HCT116 (cell line): ENCODE measurements around the gene CRYBG2. TPM values are rescaled to one million over a fixed set of nuclear protein-coding genes. Genes with fewer than 3 reads are reported as not detected.

Experiments
- ATAC-seq: fragments of 200-7000 bp; cut with Tn5 transposase; 2 replicates; pipeline ENCODE4 v1.9.1; 2020; ENCODE audit warnings: mild to moderate bottlenecking, moderate library complexity
- BruUV-seq: library from RNA; stranded (reverse); fragments of 400-500 nt; replicated peaks from 2 replicates; lab custom pipeline; 2021; lab: Mats Ljungman, UMichigan
- CTCF ChIA-PET: fragments of 300-600 bp; sonication (Branson Sonifier 250); formaldehyde crosslinking; loops from one replicate; lab custom pipeline; 2021; ENCODE audit warnings: antibody characterized with exemption; lab: Charles Lee
- POLR2A ChIA-PET: fragments of 300-600, 350-600 bp; sonication (Branson Sonifier 250); formaldehyde crosslinking; loops from one replicate; lab custom pipeline; 2021; ENCODE audit warnings: antibody characterized with exemption; lab: Charles Lee
- RAD21 ChIA-PET, 2 experiments: fragments of 300-600 bp; sonication (Branson Sonifier 250); formaldehyde crosslinking; loops; one replicate each; lab custom pipeline; 2023; ENCODE audit warnings: low total read pairs in 2 of 2; ENCODE audit not compliant: uncharacterized antibody in 2 of 2, unreplicated experiment in 2 of 2, low non-redundant PET in 1 of 2; lab: Charles Lee
- DNase-seq: peaks from one replicate; pipeline ENCODE4 v3.0.0-alpha.2; 2010; ENCODE audit warnings: low read depth, low spot score
- H2AFZ ChIP-seq: fragments of 200-600 bp; shearing (Covaris generic), sonication (generic); 2 replicates; pipeline ENCODE4 v1.6.1; 2017; ENCODE audit warnings: low read depth, mixed run types, mixed read lengths, antibody characterized with exemption, low read length; ENCODE audit not compliant: poor library complexity, severe bottlenecking
- H3K27ac ChIP-seq: 2 replicates; pipeline ENCODE4 v1.5.1; 2012; ENCODE audit warnings: low read depth, low read length
- H3K27me3 ChIP-seq: fragments of 200-600 bp; sonication (generic); 2 replicates; pipeline ENCODE4 v1.6.1; 2016; ENCODE audit warnings: mixed run types, low read length, mixed read lengths; ENCODE audit not compliant: insufficient read depth
- H3K36me3 ChIP-seq, 2 experiments: fragments of 200-500 bp in 1 of 2; fragments of 200-600 bp in 1 of 2; sonication (Bioruptor generic) in 1 of 2; sonication (generic) in 1 of 2; 2 replicates each; pipeline versions ENCODE4 v1.5.1 to v1.6.1; 2014 to 2016; ENCODE audit warnings: low read length in 2 of 2, inconsistent platforms in 1 of 2, mixed read lengths in 1 of 2, mixed run types in 1 of 2; ENCODE audit not compliant: insufficient read depth in 2 of 2, control insufficient read depth in 1 of 2
- H3K4me1 ChIP-seq, 2 experiments: fragments of 200-600 bp in 1 of 2; sonication (generic) in 1 of 2; 2 replicates each; pipeline versions ENCODE4 v1.5.1 to v1.6.1; 2012 to 2017; ENCODE audit warnings: low read length in 2 of 2, inconsistent platforms in 1 of 2, mild to moderate bottlenecking in 1 of 2, mixed read lengths in 1 of 2, mixed run types in 1 of 2, moderate library complexity in 1 of 2; ENCODE audit not compliant: insufficient read depth in 2 of 2, control insufficient read depth in 1 of 2
- H3K4me2 ChIP-seq: fragments of 200-600 bp; sonication (generic); 2 replicates; pipeline ENCODE4 v1.6.1; 2017; ENCODE audit warnings: mixed run types, low read length, mixed read lengths
- H3K4me3 ChIP-seq, 2 experiments: fragments of 200-600 bp in 1 of 2; sonication (generic) in 1 of 2; replicated peaks in 1 of 2; 2 replicates each; pipeline ENCODE4 v1.5.1; 2011 to 2016; ENCODE audit warnings: low read length in 2 of 2, control low read depth in 1 of 2, low read depth in 1 of 2, mild to moderate bottlenecking in 1 of 2, mixed read lengths in 1 of 2, mixed run types in 1 of 2
- H3K79me2 ChIP-seq: fragments of 200-600 bp; sonication (generic); 2 replicates; pipeline ENCODE4 v1.6.1; 2017; ENCODE audit warnings: mild to moderate bottlenecking, mixed run types, low read length, moderate library complexity, mixed read lengths; ENCODE audit not compliant: insufficient read depth
- H3K9ac ChIP-seq: fragments of 200-600 bp; sonication (generic); 2 replicates; pipeline ENCODE4 v1.6.1; 2016; ENCODE audit warnings: low read length, mixed read lengths
- H3K9me2 ChIP-seq: fragments of 200-600 bp; sonication (generic), shearing (Covaris generic); 2 replicates; pipeline ENCODE4 v1.6.1; 2017; ENCODE audit warnings: mixed run types, mild to moderate bottlenecking, moderate library complexity; ENCODE audit not compliant: insufficient read depth
- H3K9me3 ChIP-seq, 2 experiments: fragments of 200-500 bp in 1 of 2; fragments of 200-600 bp in 1 of 2; sonication (Bioruptor generic) in 1 of 2; sonication (generic) in 1 of 2; 2 replicates each; pipeline ENCODE4 v1.6.1; 2014 to 2017; ENCODE audit warnings: low read length in 2 of 2, mixed read lengths in 2 of 2, inconsistent platforms in 1 of 2, low read depth in 1 of 2, mild to moderate bottlenecking in 1 of 2, mixed run types in 1 of 2, moderate library complexity in 1 of 2; ENCODE audit not compliant: control insufficient read depth in 1 of 2, insufficient read depth in 1 of 2
- H4K20me1 ChIP-seq: fragments of 200-600 bp; sonication (generic), shearing (Covaris generic); 2 replicates; pipeline ENCODE4 v1.6.1; 2017; ENCODE audit warnings: mixed run types, mild to moderate bottlenecking, moderate library complexity; ENCODE audit not compliant: insufficient read depth
- ATF3 ChIP-seq: IDR thresholded peaks from 2 replicates; pipeline ENCODE4 v1.6.1; 2012
- CBX3 ChIP-seq: IDR thresholded peaks from 2 replicates; pipeline ENCODE4 v1.6.1; 2012; ENCODE audit warnings: low read depth
- EGR1 ChIP-seq: IDR thresholded peaks from 2 replicates; pipeline ENCODE4 v1.6.1; 2012; ENCODE audit warnings: low read depth
- ELF1 ChIP-seq: IDR thresholded peaks from 2 replicates; pipeline ENCODE4 v1.6.1; 2012; ENCODE audit warnings: low read depth, borderline replicate concordance
- EZH2phosphoT487 ChIP-seq: fragments of 200-600 bp; IDR thresholded peaks from 2 replicates; pipeline ENCODE4 v1.6.1; 2018; ENCODE audit warnings: antibody characterized with exemption, borderline replicate concordance
- FOSL1 ChIP-seq: IDR thresholded peaks from 2 replicates; pipeline ENCODE4 v1.6.1; 2012; ENCODE audit warnings: low read depth
- POLR2A ChIP-seq: IDR thresholded peaks from 2 replicates; pipeline ENCODE4 v1.7.0; 2011; ENCODE audit warnings: borderline replicate concordance; ENCODE audit not compliant: insufficient read depth, insufficient read length; ENCODE audit errors: extremely low read depth
- POLR2AphosphoS5 ChIP-seq: IDR thresholded peaks from 2 replicates; pipeline ENCODE4 v1.6.1; 2011; ENCODE audit warnings: mild to moderate bottlenecking, low read depth, low read length, moderate library complexity
- RAD21 ChIP-seq: IDR thresholded peaks from 2 replicates; pipeline ENCODE4 v1.6.1; 2012; ENCODE audit warnings: low read depth, mild to moderate bottlenecking
- SIN3A ChIP-seq: IDR thresholded peaks from 2 replicates; pipeline ENCODE4 v1.6.1; 2012; ENCODE audit warnings: low read depth
- SP1 ChIP-seq: IDR thresholded peaks from 2 replicates; pipeline ENCODE4 v1.6.1; 2012; ENCODE audit warnings: low read depth
- SRF ChIP-seq: IDR thresholded peaks from 2 replicates; pipeline ENCODE4 v1.6.1; 2012; ENCODE audit warnings: low read depth
- TCF7L2 ChIP-seq: IDR thresholded peaks from 2 replicates; pipeline ENCODE4 v1.7.0; 2011; ENCODE audit warnings: borderline replicate concordance, inconsistent platforms; ENCODE audit not compliant: insufficient read depth, insufficient read length; ENCODE audit errors: extremely low read depth
- YY1 ChIP-seq: IDR thresholded peaks from 2 replicates; pipeline ENCODE4 v1.6.1; 2011; ENCODE audit warnings: low read length, low read depth, moderate library complexity, mild to moderate bottlenecking; ENCODE audit not compliant: insufficient replicate concordance; ENCODE audit errors: extremely low read depth
- ZFX ChIP-seq: fragments of 450-650 bp; IDR thresholded peaks from 2 replicates; pipeline ENCODE4 v1.6.1; 2017
- ZNF274 ChIP-seq: fragments of 200-500 bp; sonication (Bioruptor generic); IDR thresholded peaks from 2 replicates; pipeline ENCODE4 v1.6.1; 2014; ENCODE audit warnings: mild to moderate bottlenecking, low read depth, low read length, inconsistent platforms
- intact Hi-C: fragments of 100-400 bp; cut with micrococcal nuclease; formaldehyde crosslinking; loops from 2 replicates; pipeline ENCODE4 v1.10.0; 2022
- total RNA-seq: library from RNA; stranded (reverse); gene quantifications from one replicate; pipeline ENCODE4 v1.2.1, GENCODE V29; 2021; ENCODE audit not compliant: unreplicated experiment
- TF ChIP-seq, protein P1 (sequence below), 3 experiments: fragments of 200-600 bp in 1 of 3; sonication (generic) in 1 of 3; IDR thresholded peaks in 2 of 3; conservative IDR thresholded peaks in 1 of 3; 2 replicates each; pipeline ENCODE4 v1.5.1; 2012 to 2017; ENCODE audit warnings: low read depth in 2 of 3, low read length in 2 of 3, antibody characterized with exemption in 1 of 3, borderline replicate concordance in 1 of 3, control low read depth in 1 of 3, mild to moderate bottlenecking in 1 of 3, mixed read lengths in 1 of 3, mixed run types in 1 of 3, moderate library complexity in 1 of 3; ENCODE audit not compliant: insufficient read depth in 1 of 3
- TF ChIP-seq, protein P2 (sequence below): IDR thresholded peaks from 2 replicates; pipeline ENCODE4 v1.6.1; 2012; ENCODE audit warnings: low read depth

Gene CRYBG2
- total RNA-seq, 1 experiment from 2014 or later, result 10.5 TPM

GRCh38 chr1:26286064-26286416 is 67.9 kb downstream of the CRYBG2 start:
- no peaks in the 10 kb centered on the region for H4K20me1 ChIP-seq
- no peak overlapping the region for H3K4me3 ChIP-seq
- no peak overlapping the region for H3K9ac ChIP-seq
- no peak overlapping the region for H3K27ac ChIP-seq
- H3K4me2 ChIP-seq, result no peak overlapping the region
- no peaks in the 10 kb centered on the region for H3K9me3 ChIP-seq
- no peaks in the 10 kb centered on the region for H3K27me3 ChIP-seq
- H3K9me2 ChIP-seq, result no peaks in the 10 kb centered on the region
- H2AFZ ChIP-seq, result no peak overlapping the region
- CTCF ChIA-PET, result interaction anchor here (0.6 to 4.3 kb wide), 21 partner anchors 8 to 186 kb away, joined by 3 to 50 read pairs (median 8); partner anchors contain the start of genes CD52, CEP85 and HMGN2
- ATAC-seq (no peak), DNase-seq (no peak)
- TF ChIP-seq ELF1 (no peak), POLR2AphosphoS5 (no peak), SP1 (no peak), RAD21 (no peak), SRF (no peak), ZNF274 (no peak), POLR2A (no peak), ZFX (no peak), ATF3 (no peak), CBX3 (no peak), EZH2phosphoT487 (no peak), SIN3A (no peak), YY1 (no peak), EGR1 (no peak), TCF7L2 (no peak), FOSL1 (no peak)
- TF ChIP-seq, protein P1, sequence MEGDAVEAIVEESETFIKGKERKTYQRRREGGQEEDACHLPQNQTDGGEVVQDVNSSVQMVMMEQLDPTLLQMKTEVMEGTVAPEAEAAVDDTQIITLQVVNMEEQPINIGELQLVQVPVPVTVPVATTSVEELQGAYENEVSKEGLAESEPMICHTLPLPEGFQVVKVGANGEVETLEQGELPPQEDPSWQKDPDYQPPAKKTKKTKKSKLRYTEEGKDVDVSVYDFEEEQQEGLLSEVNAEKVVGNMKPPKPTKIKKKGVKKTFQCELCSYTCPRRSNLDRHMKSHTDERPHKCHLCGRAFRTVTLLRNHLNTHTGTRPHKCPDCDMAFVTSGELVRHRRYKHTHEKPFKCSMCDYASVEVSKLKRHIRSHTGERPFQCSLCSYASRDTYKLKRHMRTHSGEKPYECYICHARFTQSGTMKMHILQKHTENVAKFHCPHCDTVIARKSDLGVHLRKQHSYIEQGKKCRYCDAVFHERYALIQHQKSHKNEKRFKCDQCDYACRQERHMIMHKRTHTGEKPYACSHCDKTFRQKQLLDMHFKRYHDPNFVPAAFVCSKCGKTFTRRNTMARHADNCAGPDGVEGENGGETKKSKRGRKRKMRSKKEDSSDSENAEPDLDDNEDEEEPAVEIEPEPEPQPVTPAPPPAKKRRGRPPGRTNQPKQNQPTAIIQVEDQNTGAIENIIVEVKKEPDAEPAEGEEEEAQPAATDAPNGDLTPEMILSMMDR (IDR thresholded peaks at IDR 0.05 in 2 of 3, conservative IDR thresholded peaks at IDR 0.05 in 1 of 3; ENCODE audit: borderline replicate concordance in 1 of 3, insufficient read depth in 1 of 3, low read depth in 2 of 3, low read length in 2 of 3), result no peak
- TF ChIP-seq, protein P2, sequence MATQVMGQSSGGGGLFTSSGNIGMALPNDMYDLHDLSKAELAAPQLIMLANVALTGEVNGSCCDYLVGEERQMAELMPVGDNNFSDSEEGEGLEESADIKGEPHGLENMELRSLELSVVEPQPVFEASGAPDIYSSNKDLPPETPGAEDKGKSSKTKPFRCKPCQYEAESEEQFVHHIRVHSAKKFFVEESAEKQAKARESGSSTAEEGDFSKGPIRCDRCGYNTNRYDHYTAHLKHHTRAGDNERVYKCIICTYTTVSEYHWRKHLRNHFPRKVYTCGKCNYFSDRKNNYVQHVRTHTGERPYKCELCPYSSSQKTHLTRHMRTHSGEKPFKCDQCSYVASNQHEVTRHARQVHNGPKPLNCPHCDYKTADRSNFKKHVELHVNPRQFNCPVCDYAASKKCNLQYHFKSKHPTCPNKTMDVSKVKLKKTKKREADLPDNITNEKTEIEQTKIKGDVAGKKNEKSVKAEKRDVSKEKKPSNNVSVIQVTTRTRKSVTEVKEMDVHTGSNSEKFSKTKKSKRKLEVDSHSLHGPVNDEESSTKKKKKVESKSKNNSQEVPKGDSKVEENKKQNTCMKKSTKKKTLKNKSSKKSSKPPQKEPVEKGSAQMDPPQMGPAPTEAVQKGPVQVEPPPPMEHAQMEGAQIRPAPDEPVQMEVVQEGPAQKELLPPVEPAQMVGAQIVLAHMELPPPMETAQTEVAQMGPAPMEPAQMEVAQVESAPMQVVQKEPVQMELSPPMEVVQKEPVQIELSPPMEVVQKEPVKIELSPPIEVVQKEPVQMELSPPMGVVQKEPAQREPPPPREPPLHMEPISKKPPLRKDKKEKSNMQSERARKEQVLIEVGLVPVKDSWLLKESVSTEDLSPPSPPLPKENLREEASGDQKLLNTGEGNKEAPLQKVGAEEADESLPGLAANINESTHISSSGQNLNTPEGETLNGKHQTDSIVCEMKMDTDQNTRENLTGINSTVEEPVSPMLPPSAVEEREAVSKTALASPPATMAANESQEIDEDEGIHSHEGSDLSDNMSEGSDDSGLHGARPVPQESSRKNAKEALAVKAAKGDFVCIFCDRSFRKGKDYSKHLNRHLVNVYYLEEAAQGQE, result no peak
- H3K36me3 ChIP-seq, result no peaks in the 10 kb centered on the region; a peak in 1 of 4 replicates
- RAD21 ChIA-PET, result interaction anchor here (1.2 to 2.1 kb wide), 4 partner anchors 36 to 131 kb away, joined by 3 to 11 read pairs (median 4); no protein-coding TSS in a partner anchor
- POLR2A ChIA-PET, result interaction anchor here (1.0 to 1.4 kb wide), 2 partner anchors 10 to 62 kb away, joined by 3 to 4 read pairs; no protein-coding TSS in a partner anchor
- H3K4me1 ChIP-seq, result peaks cover 25 to 58% of the 10 kb centered on the region in 2 experiments
- H3K79me2 ChIP-seq, result peaks cover 5% of the 10 kb centered on the region; the same call in 1 of the 2 replicates
- intact Hi-C loops, result no loop called here
- no TSS peak for BruUV-seq
